Lung (tissue), 12 donors: ENCODE results near the gene JDP2. TPM values are rescaled to one million over a fixed set of nuclear protein-coding genes. Genes with fewer than 3 reads are reported as not detected.

ENCODE experiments used
- ATAC-seq: fragments of 200-7000 bp; cut with Tn5 transposase; one replicate; pipeline ENCODE4 v1.9.1; 2020; ENCODE audit warnings: moderate number of reproducible peaks; ENCODE audit not compliant: insufficient read depth, low FRiP score
- DNase-seq, 3 donors: peaks; one replicate each; pipeline ENCODE4 v3.0.0-alpha.2; 2013 to 2017
- H3K27ac ChIP-seq, 2 donors: one replicate each; pipeline ENCODE4 v1.5.1; 2013; ENCODE audit warnings: mild to moderate bottlenecking in 2 of 2, moderate library complexity in 2 of 2, control low read depth in 1 of 2, inconsistent platforms in 1 of 2, low read depth in 1 of 2, low read length in 1 of 2
- H3K27me3 ChIP-seq, 3 donors: one replicate each; pipeline ENCODE4 v1.5.1; 2013; ENCODE audit warnings: low read length in 2 of 3; ENCODE audit not compliant: control insufficient read depth in 3 of 3, insufficient read depth in 3 of 3
- H3K36me3 ChIP-seq, 4 donors: one replicate each; pipeline ENCODE4 v1.5.1; 2013; ENCODE audit warnings: low read length in 4 of 4, mild to moderate bottlenecking in 1 of 4, moderate library complexity in 1 of 4; ENCODE audit not compliant: control insufficient read depth in 4 of 4, insufficient read depth in 4 of 4
- H3K4me1 ChIP-seq, 5 donors: one replicate each; pipeline ENCODE4 v1.5.1; 2013; ENCODE audit warnings: low read length in 5 of 5, mild to moderate bottlenecking in 2 of 5, moderate library complexity in 1 of 5; ENCODE audit not compliant: control insufficient read depth in 5 of 5, insufficient read depth in 5 of 5
- H3K4me3 ChIP-seq: one replicate; pipeline ENCODE4 v1.5.1; 2013; ENCODE audit warnings: mild to moderate bottlenecking, control low read depth, moderate library complexity
- H3K9ac ChIP-seq, 2 donors: one replicate each; pipeline ENCODE4 v1.5.1; 2013; ENCODE audit warnings: low read length in 2 of 2, control low read depth in 1 of 2; ENCODE audit not compliant: insufficient read depth in 1 of 2
- H3K9me3 ChIP-seq, 4 donors: one replicate each; pipeline ENCODE4 v1.5.1; 2013; ENCODE audit warnings: low read length in 3 of 4, mild to moderate bottlenecking in 1 of 4, moderate library complexity in 1 of 4; ENCODE audit not compliant: control insufficient read depth in 4 of 4, insufficient read depth in 3 of 4
- CTCF ChIP-seq: IDR thresholded peaks from 2 replicates; pipeline ENCODE4 v1.5.1; 2012; ENCODE audit warnings: mild to moderate bottlenecking; ENCODE audit errors: control extremely low read depth, extremely low read depth
- WGBS, 2 donors: extraction: QIAGEN DNeasy Blood & Tissue Kit; methylation state at CpG; one replicate each; pipeline ENCODE4 v1.1.7; 2013; 5-methylcytosine and 5-hydroxymethylcytosine counted together
- polyA plus RNA-seq, 2 donors: library from polyadenylated mRNA; stranded (reverse); fragments of 200-250 nt; gene quantifications; one replicate each; pipeline ENCODE4 v1.2.1, GENCODE V29; 2013
- total RNA-seq, 2 donors: library from RNA; depleted of rRNA in 1 of 2; stranded (reverse); fragments of >200 nt in 1 of 2; gene quantifications; one replicate each; pipeline ENCODE4 v1.2.1, GENCODE V29; 2014 to 2021
- donor health status: control.
- donor health status: control.
- donor health status: Bipolar disorder and iron deficiency.
- donor health status: healthy.
- donor health status: DM: yes; HTN: yes; CAD: no.

JDP2 gene
- total and polyA plus RNA-seq, 4 donors, result 34.8 to 88.9 (median 57.7) TPM

GRCh38 chr14:75519394-75519793 is 91.6 kb downstream of the JDP2 start:
- Histone ChIP-seq H3K27ac (no peak overlapping the region), H3K36me3 (no peaks in the 10 kb centered on the region), H3K4me1 (peaks cover 0 to 22% (median 8%) of the 10 kb centered on the region in 5 donors), H3K9ac (no peak overlapping the region), H3K4me3 (no peak overlapping the region), H3K27me3 (no peaks in the 10 kb centered on the region), H3K9me3 (no peaks in the 10 kb centered on the region)
- ATAC-seq (no peak), DNase-seq (no peak)
- no peak for TF ChIP-seq CTCF
- 95% methylated on average over 4 of the region's 4 CpGs for WGBS, 2 donors

DNA sequence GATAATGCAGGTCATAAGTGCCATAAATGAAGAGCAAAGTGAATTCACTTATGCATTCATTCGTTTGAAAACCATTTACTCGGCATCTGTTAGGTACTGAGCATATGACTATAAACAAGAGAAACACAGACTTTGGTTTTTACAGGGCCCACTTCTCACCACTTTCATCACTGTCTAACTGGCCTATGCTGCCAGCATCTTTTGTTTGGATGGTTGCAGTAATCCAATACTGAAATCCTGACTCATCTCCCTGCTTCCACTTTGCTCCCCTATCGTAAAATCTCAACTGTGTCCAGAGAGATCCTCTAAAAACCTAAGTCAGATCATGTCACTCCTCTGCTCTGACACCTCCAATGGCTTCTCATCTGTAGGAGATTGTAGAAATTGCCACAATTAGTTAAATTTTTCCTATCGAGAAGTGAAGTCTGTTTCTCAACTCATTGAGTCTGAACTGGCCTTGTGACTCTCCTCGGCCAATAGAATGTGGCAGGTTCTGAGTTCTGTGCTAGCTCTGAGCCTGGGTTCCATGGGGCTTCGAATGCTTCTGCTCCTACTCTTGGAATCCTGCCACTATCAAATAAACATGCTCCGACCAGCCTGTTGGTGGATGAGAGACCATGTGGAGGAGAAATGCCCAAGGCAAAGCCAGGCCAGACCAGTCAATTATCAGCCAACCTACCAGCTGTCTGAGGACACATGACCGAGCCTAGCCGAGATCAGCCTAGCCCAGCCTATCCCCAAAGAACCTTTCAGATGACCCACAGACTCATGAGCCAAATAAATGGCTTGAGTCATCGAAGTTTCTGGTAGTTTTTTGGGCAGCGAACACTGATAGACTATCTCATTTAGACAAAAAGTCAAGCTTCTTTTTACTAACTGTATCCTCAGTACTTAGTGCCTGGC is 92.3 kb downstream of the JDP2 start:
- no peak overlapping the region for H3K9ac ChIP-seq
- H3K27ac ChIP-seq, result no peak overlapping the region
- peaks cover 0 to 24% (median 6%) of the 10 kb centered on the region in 5 donors for H3K4me1 ChIP-seq
- H3K36me3 ChIP-seq, result no peaks in the 10 kb centered on the region
- no peak for DNase-seq
- no peaks in the 10 kb centered on the region for H3K27me3 ChIP-seq
- no peak overlapping the region for H3K4me3 ChIP-seq
- H3K9me3 ChIP-seq, result no peaks in the 10 kb centered on the region
- WGBS, 2 donors, result 86 to 89% methylated on average over 11 of the region's 11 CpGs
- no peak for ATAC-seq
- no peak for TF ChIP-seq CTCF

DNA sequence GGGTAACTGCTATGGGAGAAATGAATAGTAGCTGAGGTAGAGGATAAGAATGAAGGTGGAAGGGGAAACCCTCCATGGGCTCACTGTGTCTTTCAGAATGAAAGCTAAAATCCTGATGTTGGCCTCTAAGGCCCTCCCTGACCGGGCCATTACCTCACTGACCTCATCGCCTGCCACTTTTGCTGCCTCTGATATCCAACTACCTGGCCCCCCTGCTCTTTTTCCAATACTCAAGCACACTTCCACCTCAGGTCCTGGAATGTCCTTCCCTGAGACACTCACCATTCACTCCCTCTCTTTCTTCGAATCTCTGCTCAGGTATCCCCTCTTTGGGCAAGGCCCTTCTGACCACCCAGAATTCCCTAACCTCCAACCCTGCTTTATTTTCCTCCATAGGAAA is 93.0 kb downstream of the JDP2 start:
- Histone ChIP-seq H3K27ac (no peak overlapping the region), H3K4me1 (peaks cover 0 to 20% (median under 1%) of the 10 kb centered on the region in 5 donors)
- 83 to 98% methylated on average over 3 of the region's 3 CpGs for WGBS, 2 donors

More for the DNA sequence above, 93.0 kb downstream of the JDP2 start:
- Histone ChIP-seq H3K9me3 (no peaks in the 10 kb centered on the region), H3K4me3 (no peak overlapping the region), H3K9ac (no peak overlapping the region), H3K27me3 (no peaks in the 10 kb centered on the region), H3K36me3 (no peaks in the 10 kb centered on the region)
- ATAC-seq (no peak), DNase-seq (no peak)
- TF ChIP-seq CTCF, result no peak
